HG03457 (cell line): ENCODE results near the gene DIP2B.
"Not testable (repeated sequence)": the region's sequence is repeated elsewhere in the genome, so short reads cannot be mapped to it uniquely, and the experiment has no call there.

ENCODE experiments used
- ATAC-seq: cut with Tn5 transposase; IDR thresholded peaks from one replicate; pipeline ENCODE4 v1.9.1; 2021; ENCODE audit warnings: moderate number of reproducible peaks; ENCODE audit not compliant: unreplicated experiment

Gene DIP2B

GRCh38 chr12:50764286-50765094 lies 259.7 kb downstream of the DIP2B start:
- peak; percentile 15 for ATAC-seq

GRCh38 chr12:50765095-50765911 lies 260.5 kb downstream of the DIP2B start:
- ATAC-seq: no peak

- ATAC-seq: no peak
These were observed 263.6 kb downstream of the DIP2B start for GRCh38 chr12:50768391-50768790.

- not testable (repeated sequence) for ATAC-seq
These were observed 264.0 kb downstream of the DIP2B start for GRCh38 chr12:50768813-50769212.

GRCh38 chr12:50771409-50771808 lies 266.6 kb downstream of the DIP2B start:
- no peak for ATAC-seq

GRCh38 chr12:50772470-50772869 lies 267.7 kb downstream of the DIP2B start:
- no peak for ATAC-seq

- ATAC-seq: no peak
These were observed 268.1 kb downstream of the DIP2B start for GRCh38 chr12:50772877-50773276.

GRCh38 chr12:50775251-50775650 lies 270.5 kb downstream of the DIP2B start:
- ATAC-seq: no peak

- no peak for ATAC-seq
These were observed 272.3 kb downstream of the DIP2B start for GRCh38 chr12:50776749-50777728.

- no peak for ATAC-seq
These were observed 274.1 kb downstream of the DIP2B start for GRCh38 chr12:50778663-50779590.

- ATAC-seq: no peak
These were observed 275.2 kb downstream of the DIP2B start for GRCh38 chr12:50780013-50780412.

- ATAC-seq: no peak
These were observed 279.7 kb downstream of the DIP2B start for GRCh38 chr12:50784501-50784900.

GRCh38 chr12:50785406-50786001 lies 280.7 kb downstream of the DIP2B start:
- no peak for ATAC-seq

- no peak for ATAC-seq
These were observed 281.9 kb downstream of the DIP2B start for GRCh38 chr12:50786498-50787231.

GRCh38 chr12:50787618-50788017 lies 282.8 kb downstream of the DIP2B start:
- no peak for ATAC-seq

- no peak for ATAC-seq
These were observed 283.8 kb downstream of the DIP2B start for GRCh38 chr12:50788561-50788960.

GRCh38 chr12:50790081-50790480 lies 285.3 kb downstream of the DIP2B start:
- ATAC-seq: no peak
